Upper lobe of left lung (tissue), 4 donors: ENCODE data around the gene ATPAF2.

Experiments
- POLR2A ChIP-seq, 4 donors: fragments of 450-650 bp; IDR thresholded peaks; one replicate each; pipeline ENCODE4 v1.5.1; 2016 to 2017; ENCODE audit warnings: antibody characterized with exemption in 4 of 4, mild to moderate bottlenecking in 2 of 4
- TF ChIP-seq, protein P1 (sequence below), 6 experiments: fragments of 450-650 bp in 4 of 6; fragments of 200-600 bp in 2 of 6; sonication (generic) in 2 of 6; IDR thresholded peaks; one replicate each; pipeline ENCODE4 v1.5.1; 2016 to 2019; ENCODE audit warnings: antibody characterized with exemption in 6 of 6

DNA sequence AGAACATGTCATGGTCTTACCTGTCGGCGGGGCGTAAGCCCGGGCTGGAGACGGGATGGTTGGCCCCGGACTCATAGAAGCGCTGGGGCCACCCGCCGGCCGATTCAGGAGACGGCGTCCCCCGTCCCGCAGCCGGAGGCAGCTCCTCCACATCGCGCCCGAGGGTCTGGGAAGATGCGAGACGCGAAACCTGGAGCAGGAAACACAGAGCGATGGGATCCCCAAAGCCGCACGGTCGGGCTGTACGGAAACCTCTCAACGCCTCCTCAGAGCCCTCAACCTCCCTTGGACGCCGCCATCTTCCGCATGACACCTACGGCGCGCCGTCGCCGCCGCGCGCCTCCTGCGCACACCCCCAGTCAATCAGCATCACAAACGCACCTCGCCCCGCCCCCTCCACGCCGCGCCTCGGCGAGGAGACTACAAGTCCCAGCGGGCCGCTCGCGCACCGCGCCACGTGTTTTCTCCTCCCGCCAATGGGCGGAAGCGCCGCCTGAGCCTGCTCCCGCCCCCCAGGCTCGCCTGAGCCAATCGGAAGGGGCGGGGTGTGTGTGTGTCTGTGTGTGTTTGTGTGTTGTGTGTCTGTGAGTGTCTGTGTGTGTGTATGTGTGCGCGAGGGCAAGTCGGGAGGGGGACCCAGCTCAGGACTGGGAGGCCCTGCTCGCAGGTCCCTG lies at the start of gene ATPAF2, which contains the start of gene GID4:
- peak in 2 of 4 donors; percentile 24 to 63 for TF ChIP-seq POLR2A (IDR thresholded peaks at IDR 0.05)
- TF ChIP-seq, protein P1, sequence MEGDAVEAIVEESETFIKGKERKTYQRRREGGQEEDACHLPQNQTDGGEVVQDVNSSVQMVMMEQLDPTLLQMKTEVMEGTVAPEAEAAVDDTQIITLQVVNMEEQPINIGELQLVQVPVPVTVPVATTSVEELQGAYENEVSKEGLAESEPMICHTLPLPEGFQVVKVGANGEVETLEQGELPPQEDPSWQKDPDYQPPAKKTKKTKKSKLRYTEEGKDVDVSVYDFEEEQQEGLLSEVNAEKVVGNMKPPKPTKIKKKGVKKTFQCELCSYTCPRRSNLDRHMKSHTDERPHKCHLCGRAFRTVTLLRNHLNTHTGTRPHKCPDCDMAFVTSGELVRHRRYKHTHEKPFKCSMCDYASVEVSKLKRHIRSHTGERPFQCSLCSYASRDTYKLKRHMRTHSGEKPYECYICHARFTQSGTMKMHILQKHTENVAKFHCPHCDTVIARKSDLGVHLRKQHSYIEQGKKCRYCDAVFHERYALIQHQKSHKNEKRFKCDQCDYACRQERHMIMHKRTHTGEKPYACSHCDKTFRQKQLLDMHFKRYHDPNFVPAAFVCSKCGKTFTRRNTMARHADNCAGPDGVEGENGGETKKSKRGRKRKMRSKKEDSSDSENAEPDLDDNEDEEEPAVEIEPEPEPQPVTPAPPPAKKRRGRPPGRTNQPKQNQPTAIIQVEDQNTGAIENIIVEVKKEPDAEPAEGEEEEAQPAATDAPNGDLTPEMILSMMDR (IDR thresholded peaks at IDR 0.05) = peak in 2 of 6 experiments; percentile 12 to 39
